ENCODE results near the gene TMEM40.
A peak's percentile ranks its signal among the peaks of the same experiment; 100 is the strongest.

The TMEM40 gene

DNA sequence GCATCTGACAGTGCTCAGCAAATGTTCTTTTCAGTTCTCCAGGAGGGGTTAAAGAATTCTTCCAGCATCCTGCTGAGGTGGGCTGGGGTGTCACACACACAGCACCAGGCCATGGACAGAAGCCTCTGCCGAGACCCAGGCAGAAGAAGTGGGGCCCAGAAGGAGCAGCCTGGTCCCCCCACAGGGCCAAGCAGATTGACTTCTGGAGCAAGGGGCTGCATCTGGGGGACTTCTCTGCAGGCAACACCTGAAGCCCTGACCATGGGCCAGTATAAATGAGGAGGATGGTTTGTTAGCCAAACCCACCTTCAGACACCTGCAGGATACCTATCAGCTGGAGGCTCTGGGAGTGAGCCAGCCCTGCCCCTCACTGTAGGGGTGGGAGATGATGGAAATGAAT, 16.2 kb upstream of the TMEM40 start:
- DNase-seq: no peak

GRCh38 chr3:12774619-12775018, 15.6 kb upstream of the TMEM40 start:
- DNase-seq: peak; percentile 12

- no peak for DNase-seq
Observed at GRCh38 chr3:12773710-12774086, 14.6 kb upstream of the TMEM40 start.

DNA sequence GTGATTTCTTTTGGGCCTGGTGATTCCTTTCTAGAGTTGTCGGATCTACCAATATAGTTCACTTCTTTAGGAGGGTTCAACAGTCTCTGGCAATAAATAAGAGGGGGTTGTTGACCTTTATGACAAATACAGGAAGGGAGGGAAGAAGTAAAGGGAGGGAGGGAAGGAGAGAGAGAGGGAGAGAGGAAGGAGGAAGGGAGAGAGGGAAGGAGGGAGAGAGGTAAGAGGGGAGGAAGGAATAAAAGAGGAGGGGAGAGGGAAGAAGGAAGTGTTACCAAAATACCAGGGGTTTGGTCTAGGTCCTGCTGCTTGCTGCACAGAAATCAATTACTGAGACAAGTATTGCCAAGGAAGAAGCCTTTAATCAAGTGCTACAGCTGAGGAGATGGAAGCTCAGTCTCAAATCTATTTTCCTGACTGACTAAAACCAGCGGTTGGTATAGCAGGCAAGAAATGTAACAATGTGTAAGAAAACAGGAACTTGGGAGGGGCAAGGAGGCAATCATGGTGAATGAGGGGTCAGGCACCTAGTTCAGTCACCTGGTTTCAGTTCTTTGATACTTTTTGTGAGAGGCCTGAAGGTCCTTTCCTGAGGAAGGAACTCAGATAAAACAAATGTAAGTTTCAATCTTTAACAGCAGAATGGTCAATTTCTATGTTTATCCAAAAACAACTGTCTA, 14.1 kb upstream of the TMEM40 start:
- no peak for DNase-seq

- no peak for DNase-seq
Observed at GRCh38 chr3:12772462-12772861, 13.4 kb upstream of the TMEM40 start.

DNA sequence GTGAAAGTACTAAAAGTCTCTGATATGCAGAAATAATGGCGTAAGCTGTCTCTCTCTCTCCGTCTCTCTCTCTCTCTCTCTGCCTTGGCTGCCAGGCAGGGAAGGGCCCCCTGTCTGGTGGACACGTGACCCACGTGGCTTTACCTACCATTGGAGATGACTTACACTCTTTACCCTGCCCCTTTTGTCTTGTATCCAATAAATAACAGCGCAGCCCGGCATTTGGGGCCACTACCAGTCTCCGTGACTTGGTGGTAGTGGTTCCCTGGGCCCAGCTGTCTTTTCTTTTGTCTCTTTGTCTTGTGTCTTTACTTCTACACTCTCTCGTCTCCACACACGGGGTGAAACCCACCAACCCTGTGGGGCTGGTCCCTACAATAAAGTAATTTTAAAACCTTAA, 12.2 kb upstream of the TMEM40 start:
- no peak for DNase-seq

DNA sequence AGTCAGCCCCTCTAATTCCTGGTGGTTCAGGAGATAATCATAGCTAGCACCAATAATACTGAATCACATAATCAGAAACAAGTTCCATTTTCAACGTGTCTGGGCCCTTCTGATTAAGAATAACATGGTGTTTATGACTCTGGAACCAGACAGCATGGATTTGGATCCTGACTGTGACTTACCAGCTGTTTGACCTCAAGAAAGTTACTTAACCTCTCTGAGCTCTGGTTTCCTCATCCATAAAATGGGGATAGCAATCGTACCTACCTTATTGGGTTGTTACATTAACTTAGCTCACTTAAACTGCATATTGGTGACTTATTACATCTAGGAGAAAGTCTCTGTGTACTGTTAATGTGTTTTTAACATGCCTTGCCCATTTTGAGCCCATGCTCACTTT, 10.7 kb upstream of the TMEM40 start:
- DNase-seq: no peak

DNA sequence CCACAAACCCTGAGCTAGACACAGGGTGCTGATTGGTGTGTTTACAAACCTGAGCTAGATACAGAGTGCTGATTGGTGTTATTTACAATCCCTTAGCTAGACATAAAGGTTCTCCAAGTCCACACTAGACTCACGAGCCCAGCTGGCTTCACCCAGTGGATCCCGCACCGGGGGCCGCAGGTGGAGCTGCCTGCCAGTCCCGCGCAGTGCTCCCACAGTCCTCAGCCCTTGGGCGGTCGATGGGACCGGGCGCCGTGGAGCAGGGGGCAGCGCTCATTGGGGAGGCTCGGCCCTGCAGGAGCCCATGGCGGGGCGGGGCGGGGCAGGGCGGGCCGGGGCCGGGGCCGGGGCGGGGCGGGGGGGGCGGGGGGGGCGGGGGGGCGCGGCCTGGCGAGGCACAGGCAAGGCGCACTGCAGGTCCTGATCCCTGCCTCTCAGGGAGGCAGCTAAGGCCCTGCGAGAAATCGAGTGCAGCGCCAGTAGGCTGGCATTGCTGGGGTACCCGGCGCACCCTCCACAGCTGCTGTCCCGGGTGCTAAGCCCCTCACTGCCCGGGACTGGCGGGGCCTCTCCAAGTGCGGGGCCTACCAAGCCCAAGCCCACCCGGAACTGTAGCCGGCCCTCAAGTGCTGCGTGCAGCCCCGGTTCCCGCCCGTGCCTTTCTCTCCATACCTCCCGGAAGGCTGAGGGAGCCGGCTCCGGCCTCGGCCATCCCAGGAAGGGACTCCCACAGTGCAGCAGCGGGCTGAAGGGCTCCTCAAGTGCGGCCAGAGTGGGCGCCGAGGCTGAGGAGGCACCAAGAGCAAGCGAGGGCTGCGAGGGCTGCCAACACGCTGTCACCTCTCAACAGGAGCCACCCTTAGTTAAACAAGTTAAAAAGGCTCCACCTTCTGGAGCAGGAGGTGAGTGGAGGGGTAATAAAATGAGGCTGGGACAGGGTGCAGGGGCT, 9.8 kb upstream of the TMEM40 start:
- DNase-seq: no peak

DNA sequence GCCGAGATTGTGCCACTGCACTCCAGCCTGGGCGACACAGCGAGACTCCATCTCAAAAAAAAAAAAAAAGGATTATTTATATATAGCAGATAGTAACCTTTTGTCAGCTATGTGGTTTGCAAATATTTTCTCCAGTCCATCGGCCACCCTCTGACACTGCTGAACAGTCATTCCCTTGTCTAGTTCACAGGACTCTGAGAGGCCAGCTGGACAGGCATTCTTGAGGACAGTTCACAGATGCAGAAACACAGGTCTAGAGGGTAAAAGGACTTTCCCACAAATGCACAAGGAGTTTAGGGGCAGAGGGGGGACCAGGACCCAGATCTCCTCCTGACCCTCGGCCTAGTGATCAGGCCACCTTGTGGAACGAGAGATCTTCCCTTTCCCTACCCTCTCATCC, 7.5 kb upstream of the TMEM40 start:
- no peak for DNase-seq

- DNase-seq: no peak
Observed at GRCh38 chr3:12764171-12764776, 5.2 kb upstream of the TMEM40 start.

DNA sequence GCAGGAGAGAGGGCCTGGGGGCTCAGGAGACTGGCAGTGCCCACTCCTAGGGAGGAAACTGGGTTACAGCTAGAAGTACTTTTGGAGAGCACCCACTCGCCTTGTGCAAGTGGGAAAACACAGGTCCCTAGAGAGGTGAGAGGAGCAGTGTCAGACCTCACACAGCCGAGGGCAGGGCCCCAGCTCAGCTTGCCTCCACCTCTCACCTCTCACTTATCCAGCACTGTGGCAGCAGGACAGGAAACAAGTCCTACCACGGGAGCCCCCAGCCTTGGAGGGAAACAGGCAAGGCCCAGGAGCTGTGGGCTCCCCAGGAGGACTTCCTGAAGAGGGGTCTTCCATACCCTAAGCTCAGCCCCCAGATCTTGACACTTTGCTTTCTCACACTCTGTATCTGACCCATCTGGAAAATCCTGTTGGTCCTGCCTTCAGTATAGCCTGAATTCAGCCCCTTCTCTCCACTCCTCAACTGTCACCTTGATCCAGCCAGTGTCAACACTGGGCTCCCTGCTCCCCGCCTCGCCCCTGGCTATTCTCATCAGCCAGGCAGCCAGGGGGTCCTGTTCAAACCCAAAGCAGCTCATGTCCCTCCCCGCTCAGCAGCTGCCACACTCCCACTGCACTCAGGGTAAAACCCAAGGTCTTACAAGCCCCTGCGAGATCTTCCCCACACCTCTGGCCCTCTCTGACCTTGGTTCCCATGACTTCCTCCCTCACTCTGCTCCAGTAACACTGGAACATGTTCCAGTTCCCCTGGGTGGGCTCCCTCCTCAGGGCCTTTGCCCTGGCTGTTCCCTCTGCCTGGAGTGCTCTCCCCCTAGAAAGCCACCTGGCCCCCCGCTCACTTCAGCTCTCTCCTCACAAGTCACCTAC, 870 bp upstream of the TMEM40 start:
- no peak for DNase-seq

DNA sequence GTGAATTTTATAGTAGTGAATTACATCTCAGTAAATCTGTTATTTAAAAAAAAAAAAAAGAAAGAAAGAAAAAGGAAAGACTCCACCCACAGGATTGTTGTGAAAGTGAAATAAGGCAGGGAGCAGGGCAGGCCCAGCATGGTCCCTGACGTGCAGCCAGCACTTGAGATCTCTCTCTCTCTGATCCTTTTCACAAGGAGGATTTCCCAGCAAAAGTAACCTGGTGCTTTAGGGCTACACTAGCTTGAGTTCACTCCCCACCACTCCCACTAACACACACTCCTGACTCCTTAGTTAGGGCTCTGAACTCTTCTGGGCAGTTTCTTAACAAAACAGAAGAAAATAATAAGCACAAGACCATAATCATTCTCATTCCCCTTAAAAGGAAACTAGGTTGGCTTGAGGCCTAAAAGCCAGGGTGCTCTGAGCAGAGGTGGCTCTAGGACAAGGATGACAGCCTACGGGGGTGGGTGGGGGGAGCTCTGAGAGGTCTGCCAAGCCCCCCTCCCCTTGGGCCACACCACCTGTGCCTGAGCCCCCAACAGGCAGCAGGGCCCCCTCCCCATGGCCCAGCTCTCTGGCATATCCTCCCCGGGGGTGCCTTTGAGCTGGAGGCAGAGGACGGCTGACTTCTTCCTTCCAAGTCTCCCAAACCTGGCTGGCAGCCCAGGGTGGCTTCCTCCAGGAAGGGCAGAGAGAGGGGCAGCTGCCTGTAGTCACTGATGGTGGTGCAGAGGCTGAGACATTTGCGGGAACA, 856 bp downstream of the TMEM40 start:
- DNase-seq: no peak

DNA sequence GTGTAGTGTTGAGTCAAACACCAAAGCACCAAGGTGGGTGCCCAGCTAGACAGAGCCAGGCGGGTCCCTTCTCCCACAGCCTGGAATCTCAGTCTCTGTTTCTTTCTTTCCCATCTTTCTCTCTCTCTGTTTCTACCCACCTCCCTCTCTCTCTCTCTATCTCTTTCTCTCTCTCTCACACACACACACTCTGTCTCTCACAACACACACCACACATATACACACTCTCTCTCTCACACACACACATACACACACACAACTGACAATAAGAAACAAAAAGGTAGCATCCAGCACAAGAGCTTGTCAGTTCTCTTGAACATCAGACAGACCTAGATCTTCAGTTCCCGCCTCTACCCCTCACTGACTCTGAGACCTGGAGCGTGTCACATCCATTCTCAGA, 2.4 kb downstream of the TMEM40 start:
- no peak for DNase-seq

- no peak for DNase-seq
Observed at GRCh38 chr3:12756175-12756574, 2.9 kb downstream of the TMEM40 start.

DNA sequence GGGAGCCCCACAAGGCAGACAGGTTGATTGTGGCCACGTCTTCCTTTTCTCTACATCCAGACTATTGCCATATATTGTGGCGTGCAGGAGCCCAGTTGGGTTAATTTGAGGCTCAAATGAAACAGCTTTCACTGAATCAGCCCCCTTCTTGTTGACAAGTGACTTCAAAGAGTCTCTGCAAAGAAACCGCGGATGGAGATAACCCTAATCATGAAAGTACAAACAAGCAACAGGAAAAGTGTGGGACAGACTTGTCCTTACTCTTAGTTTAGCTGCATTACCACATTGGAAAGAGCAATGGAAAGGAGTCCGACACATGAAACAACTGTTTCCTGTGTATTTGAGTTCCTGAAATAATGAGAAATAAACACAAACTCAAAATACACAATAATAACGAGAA, 3.3 kb downstream of the TMEM40 start:
- DNase-seq: no peak

GRCh38 chr3:12754313-12754712, 4.7 kb downstream of the TMEM40 start:
- no peak for DNase-seq

GRCh38 chr3:12753275-12754028, 5.6 kb downstream of the TMEM40 start:
- DNase-seq: no peak

- DNase-seq: no peak
Observed at GRCh38 chr3:12752809-12753208, 6.2 kb downstream of the TMEM40 start.

DNA sequence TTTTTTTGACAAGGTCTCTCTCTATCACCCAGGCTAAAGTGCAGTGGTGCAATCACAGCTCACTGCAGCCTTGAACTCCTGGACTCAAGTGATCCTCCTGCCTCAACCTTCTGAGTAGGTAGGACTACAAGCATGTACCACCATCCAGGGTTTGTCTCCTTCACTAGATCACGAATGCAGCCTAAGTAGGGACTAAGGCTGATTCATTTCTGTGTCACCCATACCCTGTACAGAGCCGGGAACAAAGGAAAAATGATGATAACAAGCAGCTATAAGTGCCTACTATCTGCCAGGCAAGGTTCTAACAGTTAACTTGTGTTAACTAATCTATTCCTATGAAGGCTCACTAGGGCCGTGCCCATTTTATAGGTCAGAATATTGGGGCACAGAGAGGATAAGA, 7.0 kb downstream of the TMEM40 start:
- DNase-seq: no peak

GRCh38 chr3:12751571-12751970, 7.5 kb downstream of the TMEM40 start:
- no peak for DNase-seq

- peak; percentile 53 for DNase-seq
Observed at GRCh38 chr3:12750658-12751071, 8.4 kb downstream of the TMEM40 start.
